ENCODE measurements around the gene AQP2. TPM values are rescaled to one million over a fixed set of nuclear protein-coding genes. Genes with fewer than 3 reads are reported as not detected.

AQP2 gene
- total and polyA plus RNA-seq, 2 experiments from 2014 or later = 0.07 TPM; not detected in 1

DNA sequence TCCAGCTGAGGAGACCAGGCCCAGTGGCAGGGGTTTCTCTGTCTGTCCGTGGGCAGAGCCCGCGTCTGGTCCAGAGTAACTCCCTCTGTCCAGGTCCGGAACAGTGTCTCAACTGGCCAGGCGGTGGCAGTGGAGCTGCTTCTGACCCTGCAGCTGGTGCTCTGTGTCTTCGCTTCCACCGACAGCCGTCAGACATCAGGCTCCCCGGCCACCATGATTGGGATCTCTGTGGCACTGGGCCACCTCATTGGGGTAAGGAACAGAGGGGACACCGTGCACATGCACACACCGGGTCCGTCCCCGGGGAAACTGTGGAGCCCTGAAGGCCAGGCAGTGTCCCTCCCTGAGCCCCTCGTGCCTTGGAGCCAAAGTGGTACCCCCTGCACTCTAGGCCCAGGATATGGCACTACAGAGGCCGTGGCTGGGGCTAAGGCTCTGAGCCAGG is 23.7 kb downstream of the AQP2 start:
- no peaks in the 10 kb centered on the region for H3K79me2 ChIP-seq (replicated peaks; ENCODE audit: insufficient read depth)
- ATAC-seq = peak; percentile 76
- H3K4me3 Mint-ChIP-seq = no peak overlapping the region
- no peak overlapping the region for H3K4me3 ChIP-seq
- H3K27ac ChIP-seq (ENCODE audit: low read depth) = no peak overlapping the region
- H3K36me3 ChIP-seq (ENCODE audit: insufficient read depth) = no peaks in the 10 kb centered on the region
- no peak overlapping the region for H3K27ac Mint-ChIP-seq
- H3K4me2 ChIP-seq = no peak overlapping the region
- peaks cover 15% of the 10 kb centered on the region for H3K4me1 Mint-ChIP-seq
- H3K9me3 Mint-ChIP-seq = no peaks in the 10 kb centered on the region
- TF ChIP-seq, protein P1, sequence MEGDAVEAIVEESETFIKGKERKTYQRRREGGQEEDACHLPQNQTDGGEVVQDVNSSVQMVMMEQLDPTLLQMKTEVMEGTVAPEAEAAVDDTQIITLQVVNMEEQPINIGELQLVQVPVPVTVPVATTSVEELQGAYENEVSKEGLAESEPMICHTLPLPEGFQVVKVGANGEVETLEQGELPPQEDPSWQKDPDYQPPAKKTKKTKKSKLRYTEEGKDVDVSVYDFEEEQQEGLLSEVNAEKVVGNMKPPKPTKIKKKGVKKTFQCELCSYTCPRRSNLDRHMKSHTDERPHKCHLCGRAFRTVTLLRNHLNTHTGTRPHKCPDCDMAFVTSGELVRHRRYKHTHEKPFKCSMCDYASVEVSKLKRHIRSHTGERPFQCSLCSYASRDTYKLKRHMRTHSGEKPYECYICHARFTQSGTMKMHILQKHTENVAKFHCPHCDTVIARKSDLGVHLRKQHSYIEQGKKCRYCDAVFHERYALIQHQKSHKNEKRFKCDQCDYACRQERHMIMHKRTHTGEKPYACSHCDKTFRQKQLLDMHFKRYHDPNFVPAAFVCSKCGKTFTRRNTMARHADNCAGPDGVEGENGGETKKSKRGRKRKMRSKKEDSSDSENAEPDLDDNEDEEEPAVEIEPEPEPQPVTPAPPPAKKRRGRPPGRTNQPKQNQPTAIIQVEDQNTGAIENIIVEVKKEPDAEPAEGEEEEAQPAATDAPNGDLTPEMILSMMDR (conservative IDR thresholded peaks at IDR 0.05; ENCODE audit: low read depth in 2 of 2) = peak; percentile 30 to 60; a peak in 3 of 4 replicates
- TF ChIP-seq, protein P2, sequence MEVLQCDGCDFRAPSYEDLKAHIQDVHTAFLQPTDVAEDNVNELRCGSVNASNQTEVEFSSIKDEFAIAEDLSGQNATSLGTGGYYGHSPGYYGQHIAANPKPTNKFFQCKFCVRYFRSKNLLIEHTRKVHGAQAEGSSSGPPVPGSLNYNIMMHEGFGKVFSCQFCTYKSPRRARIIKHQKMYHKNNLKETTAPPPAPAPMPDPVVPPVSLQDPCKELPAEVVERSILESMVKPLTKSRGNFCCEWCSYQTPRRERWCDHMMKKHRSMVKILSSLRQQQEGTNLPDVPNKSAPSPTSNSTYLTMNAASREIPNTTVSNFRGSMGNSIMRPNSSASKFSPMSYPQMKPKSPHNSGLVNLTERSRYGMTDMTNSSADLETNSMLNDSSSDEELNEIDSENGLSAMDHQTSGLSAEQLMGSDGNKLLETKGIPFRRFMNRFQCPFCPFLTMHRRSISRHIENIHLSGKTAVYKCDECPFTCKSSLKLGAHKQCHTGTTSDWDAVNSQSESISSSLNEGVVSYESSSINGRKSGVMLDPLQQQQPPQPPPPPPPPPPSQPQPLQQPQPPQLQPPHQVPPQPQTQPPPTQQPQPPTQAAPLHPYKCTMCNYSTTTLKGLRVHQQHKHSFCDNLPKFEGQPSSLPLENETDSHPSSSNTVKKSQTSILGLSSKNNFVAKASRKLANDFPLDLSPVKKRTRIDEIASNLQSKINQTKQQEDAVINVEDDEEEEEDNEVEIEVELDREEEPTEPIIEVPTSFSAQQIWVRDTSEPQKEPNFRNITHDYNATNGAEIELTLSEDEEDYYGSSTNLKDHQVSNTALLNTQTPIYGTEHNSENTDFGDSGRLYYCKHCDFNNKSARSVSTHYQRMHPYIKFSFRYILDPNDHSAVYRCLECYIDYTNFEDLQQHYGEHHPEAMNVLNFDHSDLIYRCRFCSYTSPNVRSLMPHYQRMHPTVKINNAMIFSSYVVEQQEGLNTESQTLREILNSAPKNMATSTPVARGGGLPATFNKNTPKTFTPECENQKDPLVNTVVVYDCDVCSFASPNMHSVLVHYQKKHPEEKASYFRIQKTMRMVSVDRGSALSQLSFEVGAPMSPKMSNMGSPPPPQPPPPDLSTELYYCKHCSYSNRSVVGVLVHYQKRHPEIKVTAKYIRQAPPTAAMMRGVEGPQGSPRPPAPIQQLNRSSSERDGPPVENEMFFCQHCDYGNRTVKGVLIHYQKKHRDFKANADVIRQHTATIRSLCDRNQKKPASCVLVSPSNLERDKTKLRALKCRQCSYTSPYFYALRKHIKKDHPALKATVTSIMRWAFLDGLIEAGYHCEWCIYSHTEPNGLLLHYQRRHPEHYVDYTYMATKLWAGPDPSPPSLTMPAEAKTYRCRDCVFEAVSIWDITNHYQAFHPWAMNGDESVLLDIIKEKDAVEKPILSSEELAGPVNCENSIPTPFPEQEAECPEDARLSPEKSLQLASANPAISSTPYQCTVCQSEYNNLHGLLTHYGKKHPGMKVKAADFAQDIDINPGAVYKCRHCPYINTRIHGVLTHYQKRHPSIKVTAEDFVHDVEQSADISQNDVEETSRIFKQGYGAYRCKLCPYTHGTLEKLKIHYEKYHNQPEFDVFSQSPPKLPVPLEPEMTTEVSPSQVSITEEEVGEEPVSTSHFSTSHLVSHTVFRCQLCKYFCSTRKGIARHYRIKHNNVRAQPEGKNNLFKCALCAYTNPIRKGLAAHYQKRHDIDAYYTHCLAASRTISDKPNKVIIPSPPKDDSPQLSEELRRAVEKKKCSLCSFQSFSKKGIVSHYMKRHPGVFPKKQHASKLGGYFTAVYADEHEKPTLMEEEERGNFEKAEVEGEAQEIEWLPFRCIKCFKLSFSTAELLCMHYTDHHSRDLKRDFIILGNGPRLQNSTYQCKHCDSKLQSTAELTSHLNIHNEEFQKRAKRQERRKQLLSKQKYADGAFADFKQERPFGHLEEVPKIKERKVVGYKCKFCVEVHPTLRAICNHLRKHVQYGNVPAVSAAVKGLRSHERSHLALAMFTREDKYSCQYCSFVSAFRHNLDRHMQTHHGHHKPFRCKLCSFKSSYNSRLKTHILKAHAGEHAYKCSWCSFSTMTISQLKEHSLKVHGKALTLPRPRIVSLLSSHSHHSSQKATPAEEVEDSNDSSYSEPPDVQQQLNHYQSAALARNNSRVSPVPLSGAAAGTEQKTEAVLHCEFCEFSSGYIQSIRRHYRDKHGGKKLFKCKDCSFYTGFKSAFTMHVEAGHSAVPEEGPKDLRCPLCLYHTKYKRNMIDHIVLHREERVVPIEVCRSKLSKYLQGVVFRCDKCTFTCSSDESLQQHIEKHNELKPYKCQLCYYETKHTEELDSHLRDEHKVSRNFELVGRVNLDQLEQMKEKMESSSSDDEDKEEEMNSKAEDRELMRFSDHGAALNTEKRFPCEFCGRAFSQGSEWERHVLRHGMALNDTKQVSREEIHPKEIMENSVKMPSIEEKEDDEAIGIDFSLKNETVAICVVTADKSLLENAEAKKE (CRISPR knock-in tag; IDR thresholded peaks at IDR 0.05) = no peak
- TF ChIP-seq REST (IDR thresholded peaks at IDR 0.05; ENCODE audit: unreplicated experiment) (no peak), NANOG (IDR thresholded peaks at IDR 0.05; ENCODE audit: borderline replicate concordance) (no peak)
- no peaks in the 10 kb centered on the region for H3F3A ChIP-seq (replicated peaks; ENCODE audit: low read depth)
- no peaks in the 10 kb centered on the region for H3K27me3 ChIP-seq (ENCODE audit: insufficient read depth)
- peaks cover 10% of the 10 kb centered on the region for H3K27me3 Mint-ChIP-seq (ENCODE audit: insufficient read depth, low read depth, poor library complexity)
- no peaks in the 10 kb centered on the region for H3K9me2 ChIP-seq (ENCODE audit: insufficient read depth)
- no peaks in the 10 kb centered on the region for H3K36me3 Mint-ChIP-seq (ENCODE audit: low read depth)
- H4K20me1 ChIP-seq (replicated peaks; ENCODE audit: insufficient read depth) = no peaks in the 10 kb centered on the region
- DNase-seq (ENCODE audit: low spot score) = peak; percentile 58
- no peak overlapping the region for H2AFZ ChIP-seq
- H3K4me1 ChIP-seq (ENCODE audit: insufficient read depth) = peaks cover 10% of the 10 kb centered on the region

Data from GM23338 (cell line).